Calu3 (cell line): Measurements from ENCODE around the gene GUCA2A. TPM values are rescaled to one million over a fixed set of nuclear protein-coding genes. Genes with fewer than 3 reads are reported as not detected.

Experiments used
- BruUV-seq: library from RNA; stranded (reverse); fragments of 400-500 nt; replicated peaks from 2 replicates; lab custom pipeline; 2021; lab: Mats Ljungman, UMichigan
- CTCF ChIA-PET: fragments of 300-600 bp; sonication (Branson Sonifier 250); formaldehyde crosslinking; loops from one replicate; lab custom pipeline; 2022; ENCODE audit warnings: antibody characterized with exemption; lab: Charles Lee
- DNase-seq: peaks from one replicate; pipeline ENCODE4 v3.0.0; 2022
- H3K27ac Mint-ChIP-seq: one replicate; pipeline ENCODE4 v1.8.0; 2022; ENCODE audit warnings: mixed read lengths; ENCODE audit not compliant: unreplicated experiment
- H3K27me3 Mint-ChIP-seq: one replicate; pipeline ENCODE4 v1.8.0; 2022; ENCODE audit warnings: mixed read lengths; ENCODE audit not compliant: unreplicated experiment
- H3K36me3 Mint-ChIP-seq: one replicate; pipeline ENCODE4 v1.8.0; 2022; ENCODE audit warnings: mild to moderate bottlenecking, moderate library complexity, mixed read lengths; ENCODE audit not compliant: insufficient read depth, unreplicated experiment
- H3K4me1 Mint-ChIP-seq: one replicate; pipeline ENCODE4 v1.8.0; 2022; ENCODE audit warnings: mild to moderate bottlenecking, low read depth, mixed read lengths; ENCODE audit not compliant: unreplicated experiment
- H3K4me3 Mint-ChIP-seq: one replicate; pipeline ENCODE4 v1.8.0; 2022; ENCODE audit warnings: mild to moderate bottlenecking, low read depth, moderate library complexity, mixed read lengths; ENCODE audit not compliant: unreplicated experiment
- H3K9me3 Mint-ChIP-seq: one replicate; pipeline ENCODE4 v1.8.0; 2022; ENCODE audit warnings: low read depth, mixed read lengths; ENCODE audit not compliant: unreplicated experiment
- intact Hi-C: fragments of 100-400 bp; cut with micrococcal nuclease; formaldehyde crosslinking; loops from one replicate; pipeline ENCODE4 v1.10.0; 2022; ENCODE audit not compliant: unreplicated experiment
- total RNA-seq: library from RNA; stranded (reverse); gene quantifications from 2 replicates; pipeline ENCODE4 v1.2.3, GENCODE V29; 2022
- TF ChIP-seq, protein P1 (sequence below): fragments of 200-600 bp; IDR thresholded peaks from one replicate; pipeline ENCODE4 v1.8.0; 2022; ENCODE audit warnings: antibody characterized with exemption; ENCODE audit not compliant: unreplicated experiment

GUCA2A gene
- total RNA-seq, 1 experiment from 2014 or later, result not detected

DNA sequence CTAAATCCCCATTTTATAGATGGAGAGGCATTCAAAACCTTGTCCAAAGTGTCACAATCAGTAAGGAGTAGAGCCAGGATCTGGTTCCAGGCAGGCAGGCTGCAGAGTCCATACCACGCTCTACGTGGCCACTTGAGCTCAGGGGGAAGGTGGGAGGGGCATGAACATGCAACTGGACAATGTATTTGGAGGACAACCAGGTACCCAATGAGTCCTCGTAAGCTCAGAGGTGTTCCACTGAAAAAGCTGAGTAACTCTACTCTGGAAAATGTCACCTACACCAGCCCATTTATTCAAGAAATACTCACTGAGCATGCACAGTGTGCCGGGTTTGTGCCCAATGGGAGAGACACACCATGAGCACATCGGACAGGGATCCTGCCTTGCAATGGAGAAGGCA lies 22.6 kb downstream of the GUCA2A start:
- Mint-ChIP-seq H3K4me3 (no peak overlapping the region), H3K27me3 (peaks cover 35% of the 10 kb centered on the region), H3K4me1 (no peaks in the 10 kb centered on the region), H3K36me3 (no peaks in the 10 kb centered on the region), H3K9me3 (no peaks in the 10 kb centered on the region), H3K27ac (no peak overlapping the region)
- DNase-seq, result no peak
- TF ChIP-seq, protein P1, sequence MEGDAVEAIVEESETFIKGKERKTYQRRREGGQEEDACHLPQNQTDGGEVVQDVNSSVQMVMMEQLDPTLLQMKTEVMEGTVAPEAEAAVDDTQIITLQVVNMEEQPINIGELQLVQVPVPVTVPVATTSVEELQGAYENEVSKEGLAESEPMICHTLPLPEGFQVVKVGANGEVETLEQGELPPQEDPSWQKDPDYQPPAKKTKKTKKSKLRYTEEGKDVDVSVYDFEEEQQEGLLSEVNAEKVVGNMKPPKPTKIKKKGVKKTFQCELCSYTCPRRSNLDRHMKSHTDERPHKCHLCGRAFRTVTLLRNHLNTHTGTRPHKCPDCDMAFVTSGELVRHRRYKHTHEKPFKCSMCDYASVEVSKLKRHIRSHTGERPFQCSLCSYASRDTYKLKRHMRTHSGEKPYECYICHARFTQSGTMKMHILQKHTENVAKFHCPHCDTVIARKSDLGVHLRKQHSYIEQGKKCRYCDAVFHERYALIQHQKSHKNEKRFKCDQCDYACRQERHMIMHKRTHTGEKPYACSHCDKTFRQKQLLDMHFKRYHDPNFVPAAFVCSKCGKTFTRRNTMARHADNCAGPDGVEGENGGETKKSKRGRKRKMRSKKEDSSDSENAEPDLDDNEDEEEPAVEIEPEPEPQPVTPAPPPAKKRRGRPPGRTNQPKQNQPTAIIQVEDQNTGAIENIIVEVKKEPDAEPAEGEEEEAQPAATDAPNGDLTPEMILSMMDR, result no peak
- intact Hi-C loops, result no loop called here
- no TSS peak for BruUV-seq
- CTCF ChIA-PET, result no interaction called here

GRCh38 chr1:42140191-42140590 lies 24.4 kb downstream of the GUCA2A start:
- no peak overlapping the region for H3K27ac Mint-ChIP-seq
- TF ChIP-seq, protein P1, result no peak
- H3K36me3 Mint-ChIP-seq, result no peaks in the 10 kb centered on the region
- no peaks in the 10 kb centered on the region for H3K9me3 Mint-ChIP-seq
- intact Hi-C loops, result no loop called here
- H3K4me1 Mint-ChIP-seq, result no peaks in the 10 kb centered on the region
- H3K27me3 Mint-ChIP-seq, result peaks cover 53% of the 10 kb centered on the region
- no TSS peak for BruUV-seq
- DNase-seq, result no peak
- CTCF ChIA-PET, result interaction anchor here (0.7 kb wide), 1 partner anchor 8 kb away, joined by 4 read pairs; no protein-coding TSS in a partner anchor
- no peak overlapping the region for H3K4me3 Mint-ChIP-seq

DNA sequence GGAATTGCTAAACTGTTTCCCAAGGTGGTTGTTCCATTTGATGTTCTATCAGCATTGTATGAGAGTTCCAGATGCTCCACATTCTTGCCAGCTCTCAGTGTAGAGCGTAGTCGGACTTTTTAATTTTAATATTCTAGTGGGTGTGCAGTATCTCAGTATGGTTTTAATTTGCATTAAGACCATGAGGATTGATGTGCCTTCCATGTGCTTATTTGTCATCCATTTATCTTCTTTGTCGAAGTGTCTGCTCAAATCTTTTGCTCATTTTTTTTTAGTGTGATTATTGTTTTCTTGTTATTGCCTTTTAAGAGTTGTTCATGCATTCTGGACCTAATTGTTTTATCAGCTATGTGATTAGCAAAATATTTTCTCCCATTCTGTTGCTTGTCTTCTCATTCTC lies 25.1 kb downstream of the GUCA2A start:
- CTCF ChIA-PET, result no interaction called here
- no peaks in the 10 kb centered on the region for H3K36me3 Mint-ChIP-seq
- H3K9me3 Mint-ChIP-seq, result no peaks in the 10 kb centered on the region
- H3K27ac Mint-ChIP-seq, result no peak overlapping the region
- no peak for DNase-seq
- TF ChIP-seq, protein P1, result no peak
- intact Hi-C loops, result no loop called here
- BruUV-seq, result no TSS peak
- H3K4me3 Mint-ChIP-seq, result no peak overlapping the region
- H3K4me1 Mint-ChIP-seq, result no peaks in the 10 kb centered on the region
- peaks cover 55% of the 10 kb centered on the region for H3K27me3 Mint-ChIP-seq

DNA sequence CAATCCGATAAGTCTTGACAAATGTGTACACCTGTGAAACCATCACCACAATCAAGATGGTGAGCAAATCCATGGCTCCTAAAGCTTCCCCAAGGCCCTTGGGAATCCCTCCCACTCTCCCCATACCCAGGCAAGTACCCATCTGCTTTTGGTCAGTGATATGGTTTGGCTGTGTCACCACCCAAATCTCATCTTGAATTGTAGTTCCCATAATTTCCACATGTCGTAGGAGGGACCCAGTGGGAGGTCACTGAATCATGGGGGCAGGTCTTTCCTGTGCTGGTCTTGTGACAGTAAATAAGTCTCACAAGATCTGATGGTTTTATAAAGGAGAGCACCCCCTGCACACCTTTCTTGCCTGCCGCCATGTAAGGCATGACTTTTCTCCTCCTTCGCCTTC lies 26.0 kb downstream of the GUCA2A start:
- Mint-ChIP-seq H3K4me1 (no peaks in the 10 kb centered on the region), H3K27me3 (peaks cover 55% of the 10 kb centered on the region), H3K4me3 (no peak overlapping the region), H3K9me3 (no peaks in the 10 kb centered on the region), H3K27ac (no peak overlapping the region), H3K36me3 (no peaks in the 10 kb centered on the region)
- TF ChIP-seq, protein P1, result no peak
- no peak for DNase-seq
- no TSS peak for BruUV-seq
- intact Hi-C loops, result no loop called here
- CTCF ChIA-PET, result no interaction called here
